ENCODE results near the gene THSD7A. TPM values are rescaled to one million over a fixed set of nuclear protein-coding genes. Genes with fewer than 3 reads are reported as not detected.

Gene THSD7A
- total and polyA plus RNA-seq, 2 of the 8 experiments (the other 6 are each of a cell fraction or from before 2014, with no cell fraction given), result 0.44 to 1.2 TPM

DNA sequence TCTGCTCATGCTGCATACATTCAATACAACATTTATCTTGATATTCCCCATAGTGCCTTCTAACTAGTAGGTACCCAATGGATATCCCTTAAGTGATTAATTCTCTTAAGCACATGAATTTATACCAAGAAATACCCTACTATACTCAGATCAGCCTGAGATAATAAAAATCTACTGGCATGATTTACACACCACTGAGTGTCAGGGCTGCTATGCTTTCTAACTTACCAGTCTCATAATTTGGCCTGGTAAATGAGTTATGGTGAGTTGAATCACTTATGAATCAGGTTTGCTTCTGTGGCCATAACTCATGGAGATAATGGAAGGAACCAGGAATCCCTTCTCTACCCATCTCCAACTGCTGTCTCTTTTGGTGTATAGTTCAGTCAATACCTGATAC, 122.8 kb downstream of the THSD7A start:
- H2BK15ac ChIP-seq (ENCODE audit: low read length), result no peak overlapping the region
- ChIA-PET POLR2A (ENCODE audit: partially characterized antibody) (no interaction called here), CTCF (ENCODE audit: partially characterized antibody) (no interaction called here)
- H3K4ac ChIP-seq (replicated peaks; ENCODE audit: insufficient read length, low read depth, low read length), result no peak overlapping the region
- no peaks in the 10 kb centered on the region for H3K9me3 ChIP-seq (ENCODE audit: insufficient read depth in 2 of 2, low read depth in 1 of 2, low read length in 1 of 2)
- no peak overlapping the region for H3K27ac ChIP-seq (ENCODE audit: low read depth, low read length)
- H3K18ac ChIP-seq (ENCODE audit: extremely low read depth, low read length), result no peak overlapping the region
- no peaks in the 10 kb centered on the region for H3K27me3 ChIP-seq (replicated peaks in 1 of 4; ENCODE audit: control insufficient read depth in 3 of 4, extremely low read depth in 1 of 4, insufficient read depth in 3 of 4, low read length in 3 of 4)
- no peak overlapping the region for H3K9ac ChIP-seq (replicated peaks in 1 of 4; ENCODE audit: extremely low read depth in 1 of 4, low read depth in 3 of 4, low read length in 3 of 4)
- H3K4me2 ChIP-seq (ENCODE audit: insufficient read depth in 1 of 2, low read depth in 2 of 2, low read length in 2 of 2), result no peak overlapping the region
- H3K23ac ChIP-seq (ENCODE audit: insufficient read length), result no peak overlapping the region
- H3K23me2 ChIP-seq (ENCODE audit: low read depth, low read length), result no peaks in the 10 kb centered on the region
- H4K5ac ChIP-seq (ENCODE audit: insufficient read length, low read depth, low read length), result no peak overlapping the region
- H4K8ac ChIP-seq (ENCODE audit: extremely low read depth, insufficient read depth, low read length), result no peak overlapping the region
- FAIRE-seq (no peak), DNase-seq (ENCODE audit: low read depth in 1 of 2, low spot score in 2 of 2) (no peak)
- no peak overlapping the region for H2BK5ac ChIP-seq (ENCODE audit: low read depth, low read length)
- H2AFZ ChIP-seq (ENCODE audit: low read length), result no peak overlapping the region
- H3K36me3 ChIP-seq (ENCODE audit: control insufficient read depth in 2 of 4, insufficient read depth in 4 of 4, low read length in 3 of 4), result no peaks in the 10 kb centered on the region
- H3K14ac ChIP-seq (ENCODE audit: insufficient read length), result no peak overlapping the region
- no peak overlapping the region for H2AK5ac ChIP-seq (ENCODE audit: low read depth, low read length)
- no peak overlapping the region for H3K4me3 ChIP-seq (ENCODE audit: extremely low read depth in 1 of 4, insufficient read depth in 2 of 4, low read depth in 3 of 4, low read length in 4 of 4)
- H4K20me1 ChIP-seq (replicated peaks in 1 of 2; ENCODE audit: control insufficient read depth in 1 of 2, insufficient read depth in 2 of 2, low read length in 2 of 2), result no peaks in the 10 kb centered on the region
- no peaks in the 10 kb centered on the region for H3K79me1 ChIP-seq (ENCODE audit: low read depth, low read length)
- H4K91ac ChIP-seq (replicated peaks; ENCODE audit: insufficient read length, low read length), result no peak overlapping the region
- H2BK120ac ChIP-seq (replicated peaks; ENCODE audit: low read depth, low read length), result no peak overlapping the region
- no peak overlapping the region for H3K56ac ChIP-seq (replicated peaks; ENCODE audit: insufficient read length, low read depth, low read length)
- H3K4me1 ChIP-seq (replicated peaks in 1 of 4; ENCODE audit: control insufficient read depth in 3 of 4, insufficient read depth in 4 of 4, low read length in 3 of 4), result no peaks in the 10 kb centered on the region; a peak in 1 of 7 replicates
- no peak overlapping the region for H2BK12ac ChIP-seq (ENCODE audit: low read depth, low read length)
- no peak overlapping the region for H2BK20ac ChIP-seq (ENCODE audit: low read length)
- TF ChIP-seq CBX8 (IDR thresholded peaks at IDR 0.05; ENCODE audit: borderline replicate concordance, low read depth, low read length) (no peak), EP300 (IDR thresholded peaks at IDR 0.05; ENCODE audit: borderline replicate concordance in 1 of 2, low read depth in 2 of 2, low read length in 2 of 2) (no peak), HDAC2 (IDR thresholded peaks at IDR 0.05; ENCODE audit: borderline replicate concordance in 1 of 2, low read depth in 2 of 2, low read length in 2 of 2) (no peak), SUZ12 (IDR thresholded peaks at IDR 0.05; ENCODE audit: low read length) (no peak), HDAC6 (IDR thresholded peaks at IDR 0.05; ENCODE audit: low read depth, low read length) (no peak), RBBP5 (IDR thresholded peaks at IDR 0.05; ENCODE audit: borderline replicate concordance, low read depth, low read length) (no peak), SIX5 (IDR thresholded peaks at IDR 0.05; ENCODE audit: low read depth, low read length) (no peak), FOSL1 (IDR thresholded peaks at IDR 0.05; ENCODE audit: insufficient read depth, low read depth, low read length) (no peak), POLR2A (IDR thresholded peaks at IDR 0.05; ENCODE audit: control extremely low read depth in 1 of 2, low read depth in 2 of 2, low read length in 2 of 2) (no peak), CEBPB (IDR thresholded peaks at IDR 0.05; ENCODE audit: low read depth, low read length) (no peak), POU5F1 (IDR thresholded peaks at IDR 0.05; ENCODE audit: low read depth, low read length) (no peak), KDM4A (IDR thresholded peaks at IDR 0.05; ENCODE audit: low read depth, low read length, severe bottlenecking) (no peak), SP2 (IDR thresholded peaks at IDR 0.05; ENCODE audit: low read length) (no peak), TEAD4 (IDR thresholded peaks at IDR 0.05; ENCODE audit: low read depth, low read length) (no peak)
- TF ChIP-seq, protein P1, sequence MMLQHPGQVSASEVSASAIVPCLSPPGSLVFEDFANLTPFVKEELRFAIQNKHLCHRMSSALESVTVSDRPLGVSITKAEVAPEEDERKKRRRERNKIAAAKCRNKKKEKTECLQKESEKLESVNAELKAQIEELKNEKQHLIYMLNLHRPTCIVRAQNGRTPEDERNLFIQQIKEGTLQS (IDR thresholded peaks at IDR 0.05; ENCODE audit: insufficient read depth, low read depth, low read length), result no peak
- TF ChIP-seq, protein P2, sequence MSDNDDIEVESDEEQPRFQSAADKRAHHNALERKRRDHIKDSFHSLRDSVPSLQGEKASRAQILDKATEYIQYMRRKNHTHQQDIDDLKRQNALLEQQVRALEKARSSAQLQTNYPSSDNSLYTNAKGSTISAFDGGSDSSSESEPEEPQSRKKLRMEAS (IDR thresholded peaks at IDR 0.05), result no peak
- no peaks in the 10 kb centered on the region for H3K79me2 ChIP-seq (ENCODE audit: control insufficient read depth in 1 of 2, insufficient read depth in 2 of 2, low read length in 2 of 2)

All from H1 (cell line).